Astrocyte (in vitro differentiated cells and primary cell): Measurements from ENCODE around the gene ZNF850. TPM values are rescaled to one million over a fixed set of nuclear protein-coding genes. Genes with fewer than 3 reads are reported as not detected.
"Not testable (repeated sequence)": the region's sequence is repeated elsewhere in the genome, so short reads cannot be mapped to it uniquely, and the experiment has no call there.

Experiments
- DNase-seq: peaks from one replicate; pipeline ENCODE4 v3.0.0-alpha.2; 2010; ENCODE audit warnings: low read depth
- FAIRE-seq: peaks from 2 replicates; lab custom pipeline; 2011; peaks lifted over from hg19 to GRCh38; lab: Jason Lieb, UNC
- H2AFZ ChIP-seq: 2 replicates; pipeline ENCODE4 v1.6.0; 2012; ENCODE audit warnings: low read depth, low read length, inconsistent platforms
- H3K27ac ChIP-seq: 2 replicates; pipeline ENCODE4 v1.5.1; 2011; ENCODE audit warnings: low read depth, low read length, inconsistent platforms
- H3K27me3 ChIP-seq: 2 replicates; pipeline ENCODE4 v1.6.0; 2011; ENCODE audit warnings: low read length, inconsistent platforms; ENCODE audit not compliant: insufficient read depth
- H3K36me3 ChIP-seq: 2 replicates; pipeline ENCODE4 v1.5.1; 2011; ENCODE audit warnings: low read length, inconsistent platforms; ENCODE audit not compliant: insufficient read depth
- H3K4me1 ChIP-seq: 2 replicates; pipeline ENCODE4 v1.5.1; 2011; ENCODE audit warnings: low read length, inconsistent platforms; ENCODE audit not compliant: insufficient read depth
- H3K4me2 ChIP-seq: 2 replicates; pipeline ENCODE4 v1.6.0; 2012; ENCODE audit warnings: low read length, inconsistent platforms
- H3K4me3 ChIP-seq: 2 replicates; pipeline ENCODE4 v1.5.1; 2011; ENCODE audit warnings: low read depth, mild to moderate bottlenecking, low read length, inconsistent platforms; ENCODE audit not compliant: insufficient read depth
- H3K79me2 ChIP-seq: 2 replicates; pipeline ENCODE4 v1.6.0; 2012; ENCODE audit warnings: mild to moderate bottlenecking, low read length, inconsistent platforms; ENCODE audit not compliant: insufficient read depth
- H3K9ac ChIP-seq: 2 replicates; pipeline ENCODE4 v1.6.0; 2012; ENCODE audit warnings: mild to moderate bottlenecking, low read length, inconsistent platforms
- H3K9me3 ChIP-seq: 2 replicates; pipeline ENCODE4 v1.5.1; 2012; ENCODE audit warnings: low read depth, mild to moderate bottlenecking, low read length, inconsistent platforms; ENCODE audit not compliant: insufficient read depth
- H4K20me1 ChIP-seq: 2 replicates; pipeline ENCODE4 v1.6.0; 2012; ENCODE audit warnings: low read length, inconsistent platforms; ENCODE audit not compliant: insufficient read depth
- H3K27ac Mint-ChIP-seq: one replicate; pipeline ENCODE4 v1.8.0; 2021; ENCODE audit warnings: mild to moderate bottlenecking, mixed read lengths; ENCODE audit not compliant: unreplicated experiment
- H3K27me3 Mint-ChIP-seq: one replicate; pipeline ENCODE4 v1.8.0; 2021; ENCODE audit warnings: low read depth, mixed read lengths; ENCODE audit not compliant: unreplicated experiment
- H3K36me3 Mint-ChIP-seq: one replicate; pipeline ENCODE4 v1.8.0; 2021; ENCODE audit warnings: low read depth, mixed read lengths; ENCODE audit not compliant: unreplicated experiment
- H3K4me1 Mint-ChIP-seq: one replicate; pipeline ENCODE4 v1.8.0; 2021; ENCODE audit warnings: low read depth, mixed read lengths; ENCODE audit not compliant: unreplicated experiment
- H3K4me3 Mint-ChIP-seq: one replicate; pipeline ENCODE4 v1.8.0; 2021; ENCODE audit warnings: mild to moderate bottlenecking, moderate library complexity, mixed read lengths; ENCODE audit not compliant: unreplicated experiment
- H3K9me3 Mint-ChIP-seq: one replicate; pipeline ENCODE4 v1.8.0; 2021; ENCODE audit warnings: mild to moderate bottlenecking, mixed read lengths; ENCODE audit not compliant: unreplicated experiment
- EZH2 ChIP-seq: IDR thresholded peaks from 2 replicates; pipeline ENCODE4 v1.6.1; 2012; ENCODE audit warnings: mild to moderate bottlenecking, low read length, inconsistent platforms; ENCODE audit not compliant: insufficient read depth
- total RNA-seq: library from RNA; stranded (reverse); gene quantifications from 2 replicates; pipeline ENCODE4 v1.2.1, GENCODE V29; 2021
- TF ChIP-seq, protein P1 (sequence below): IDR thresholded peaks from 2 replicates; pipeline ENCODE4 v1.5.1; 2011; ENCODE audit warnings: low read depth, mild to moderate bottlenecking, inconsistent platforms, low read length, moderate library complexity; ENCODE audit not compliant: insufficient read depth

Gene ZNF850
- total RNA-seq, 1 donor from 2014 or later: 6.6 TPM

DNA sequence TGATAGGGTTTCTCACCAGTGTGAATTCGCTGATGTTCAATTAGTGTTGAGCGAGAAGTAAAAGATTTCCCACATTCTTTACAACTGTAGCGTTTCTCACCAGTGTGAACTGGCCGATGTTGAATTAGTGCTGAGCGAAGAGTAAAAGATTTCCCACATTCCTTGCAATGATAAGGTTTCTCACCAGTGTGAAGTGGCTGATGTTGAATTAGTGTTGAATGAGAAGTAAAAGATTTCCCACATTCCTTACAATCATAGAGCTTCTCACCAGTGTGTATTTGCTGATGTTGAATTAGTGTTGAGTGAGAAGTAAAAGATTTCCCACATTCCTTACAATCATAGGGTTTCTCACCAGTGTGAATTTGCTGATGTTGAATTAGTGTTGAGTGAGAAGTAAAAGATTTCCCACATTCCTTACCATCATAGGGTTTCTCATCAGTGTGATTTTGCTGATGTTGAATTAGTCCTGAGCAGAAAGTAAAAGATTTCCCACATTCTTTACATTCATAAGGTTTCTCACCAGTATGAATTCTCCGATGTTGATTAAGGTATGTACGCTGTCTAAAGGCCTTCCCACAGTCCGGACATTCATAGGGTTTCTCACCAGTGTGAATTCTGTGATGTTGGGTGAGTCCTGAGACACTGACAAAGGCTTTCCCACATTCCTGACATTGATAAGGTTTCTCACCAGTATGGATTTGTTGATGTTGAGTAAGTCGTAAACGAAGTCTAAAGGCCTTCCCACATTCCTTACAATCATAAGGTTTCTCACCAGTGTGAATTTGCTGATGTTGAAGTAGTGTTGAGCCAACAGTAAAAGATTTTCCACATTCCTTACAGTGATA is 24.0 kb downstream of the ZNF850 start:
- peak overlapping the region; percentile 20 for H3K4me3 ChIP-seq
- no peak overlapping the region for H3K4me2 ChIP-seq
- no peak for DNase-seq
- no peaks in the 10 kb centered on the region for H3K27me3 ChIP-seq
- Mint-ChIP-seq H3K36me3 (peaks cover 88% of the 10 kb centered on the region), H3K4me1 (no peaks in the 10 kb centered on the region), H3K27ac (no peak overlapping the region), H3K4me3 (no peak overlapping the region), H3K9me3 (peaks cover 88% of the 10 kb centered on the region), H3K27me3 (no peaks in the 10 kb centered on the region)
- no peak overlapping the region for H2AFZ ChIP-seq
- H3K9me3 ChIP-seq: peaks cover 75% of the 10 kb centered on the region
- H3K27ac ChIP-seq: no peak overlapping the region
- TF ChIP-seq, protein P1, sequence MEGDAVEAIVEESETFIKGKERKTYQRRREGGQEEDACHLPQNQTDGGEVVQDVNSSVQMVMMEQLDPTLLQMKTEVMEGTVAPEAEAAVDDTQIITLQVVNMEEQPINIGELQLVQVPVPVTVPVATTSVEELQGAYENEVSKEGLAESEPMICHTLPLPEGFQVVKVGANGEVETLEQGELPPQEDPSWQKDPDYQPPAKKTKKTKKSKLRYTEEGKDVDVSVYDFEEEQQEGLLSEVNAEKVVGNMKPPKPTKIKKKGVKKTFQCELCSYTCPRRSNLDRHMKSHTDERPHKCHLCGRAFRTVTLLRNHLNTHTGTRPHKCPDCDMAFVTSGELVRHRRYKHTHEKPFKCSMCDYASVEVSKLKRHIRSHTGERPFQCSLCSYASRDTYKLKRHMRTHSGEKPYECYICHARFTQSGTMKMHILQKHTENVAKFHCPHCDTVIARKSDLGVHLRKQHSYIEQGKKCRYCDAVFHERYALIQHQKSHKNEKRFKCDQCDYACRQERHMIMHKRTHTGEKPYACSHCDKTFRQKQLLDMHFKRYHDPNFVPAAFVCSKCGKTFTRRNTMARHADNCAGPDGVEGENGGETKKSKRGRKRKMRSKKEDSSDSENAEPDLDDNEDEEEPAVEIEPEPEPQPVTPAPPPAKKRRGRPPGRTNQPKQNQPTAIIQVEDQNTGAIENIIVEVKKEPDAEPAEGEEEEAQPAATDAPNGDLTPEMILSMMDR: no peak
- TF ChIP-seq EZH2: no peak
- no peaks in the 10 kb centered on the region for H3K79me2 ChIP-seq
- FAIRE-seq: peak; percentile 56
- no peaks in the 10 kb centered on the region for H4K20me1 ChIP-seq
- H3K36me3 ChIP-seq: peaks cover 62% of the 10 kb centered on the region
- H3K9ac ChIP-seq: no peak overlapping the region
- H3K4me1 ChIP-seq: no peaks in the 10 kb centered on the region

DNA sequence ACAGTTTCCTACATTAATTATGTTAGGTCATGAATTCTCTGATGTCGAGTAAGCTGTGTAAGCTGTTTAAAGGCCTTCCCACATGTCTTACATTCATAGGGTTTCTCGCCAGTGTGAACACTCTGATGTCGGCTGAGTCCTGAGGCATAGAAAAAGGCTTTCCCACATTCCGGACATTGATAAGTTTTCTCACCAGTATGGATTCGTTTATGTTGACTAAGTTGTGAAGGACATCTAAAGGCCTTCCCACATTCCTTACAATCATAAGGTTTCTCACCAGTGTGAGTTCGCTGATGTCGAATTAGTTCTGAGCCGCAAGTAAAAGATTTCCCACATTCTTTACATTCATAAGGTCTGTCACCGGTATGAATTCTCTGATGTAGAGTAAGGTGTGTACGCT is 24.9 kb downstream of the ZNF850 start:
- no peak for TF ChIP-seq EZH2
- TF ChIP-seq, protein P1: no peak
- Mint-ChIP-seq H3K4me1 (no peaks in the 10 kb centered on the region), H3K27me3 (no peaks in the 10 kb centered on the region), H3K4me3 (no peak overlapping the region), H3K27ac (no peak overlapping the region), H3K36me3 (peaks cover 85% of the 10 kb centered on the region), H3K9me3 (peaks cover 90% of the 10 kb centered on the region)
- peak overlapping the region; percentile 20 for H3K4me3 ChIP-seq
- H3K27ac ChIP-seq: no peak overlapping the region
- H3K4me1 ChIP-seq: no peaks in the 10 kb centered on the region
- no peak overlapping the region for H2AFZ ChIP-seq
- no peak for FAIRE-seq
- no peaks in the 10 kb centered on the region for H3K79me2 ChIP-seq
- H3K9ac ChIP-seq: no peak overlapping the region
- H3K27me3 ChIP-seq: no peaks in the 10 kb centered on the region
- no peak overlapping the region for H3K4me2 ChIP-seq
- no peaks in the 10 kb centered on the region for H4K20me1 ChIP-seq
- H3K36me3 ChIP-seq: peaks cover 57% of the 10 kb centered on the region
- no peak for DNase-seq
- peaks cover 75% of the 10 kb centered on the region for H3K9me3 ChIP-seq

DNA sequence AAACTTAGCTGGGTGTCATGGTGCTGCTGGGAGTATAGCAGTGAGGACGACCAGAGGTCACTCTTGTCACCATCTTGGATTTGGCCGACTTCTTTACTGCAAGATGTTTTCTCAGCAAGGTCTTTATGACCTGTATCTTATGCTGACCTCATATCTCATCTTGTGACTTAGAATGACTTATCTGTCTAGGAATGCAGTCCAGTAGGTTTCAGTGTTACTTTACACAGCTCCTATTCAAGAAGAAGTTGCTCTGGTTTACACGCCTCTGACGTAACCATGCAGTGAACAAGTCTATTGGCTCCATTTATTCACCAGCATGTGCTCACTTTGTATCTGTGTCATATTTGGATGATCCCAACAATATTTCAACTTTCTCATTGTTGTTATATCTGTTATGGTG is 26.7 kb downstream of the ZNF850 start:
- H3K4me2 ChIP-seq: no peak overlapping the region
- no peaks in the 10 kb centered on the region for H3K4me1 Mint-ChIP-seq
- no peaks in the 10 kb centered on the region for H4K20me1 ChIP-seq
- H3K27me3 Mint-ChIP-seq: no peaks in the 10 kb centered on the region
- H3K27ac Mint-ChIP-seq: no peak overlapping the region
- no peak overlapping the region for H3K4me3 Mint-ChIP-seq
- TF ChIP-seq, protein P1: no peak
- no peak for TF ChIP-seq EZH2
- no peak overlapping the region for H3K27ac ChIP-seq
- peaks cover 72% of the 10 kb centered on the region for H3K36me3 Mint-ChIP-seq
- H3K4me3 ChIP-seq: no peak overlapping the region
- H3K9me3 Mint-ChIP-seq: peaks cover 81% of the 10 kb centered on the region
- H3K27me3 ChIP-seq: no peaks in the 10 kb centered on the region
- H3K79me2 ChIP-seq: no peaks in the 10 kb centered on the region
- no peak overlapping the region for H3K9ac ChIP-seq
- H3K36me3 ChIP-seq: peaks cover 47% of the 10 kb centered on the region
- no peaks in the 10 kb centered on the region for H3K4me1 ChIP-seq
- FAIRE-seq: no peak
- no peak overlapping the region for H2AFZ ChIP-seq
- DNase-seq: no peak
- peaks cover 71% of the 10 kb centered on the region for H3K9me3 ChIP-seq

DNA sequence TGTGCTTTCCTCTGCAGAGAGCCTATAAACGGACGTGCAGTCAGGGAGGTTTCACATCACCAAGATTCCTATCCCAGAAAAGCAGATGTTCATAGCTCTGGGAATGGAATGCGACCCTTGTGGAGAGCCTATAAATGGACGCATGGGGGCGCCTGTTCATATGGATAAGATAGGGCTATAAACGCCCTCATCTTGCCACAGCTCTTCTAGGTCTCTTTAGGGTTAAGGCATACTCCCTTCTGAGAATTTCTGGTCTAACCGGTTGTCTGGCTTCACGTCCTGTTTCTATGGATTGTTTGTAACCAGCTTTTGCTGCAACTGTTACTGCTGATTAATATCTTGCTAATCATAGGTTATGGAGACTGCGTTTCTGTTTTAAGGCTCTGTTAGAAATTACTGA is 36.4 kb downstream of the ZNF850 start:
- not testable (repeated sequence) for H3K9ac ChIP-seq, H3K4me3 ChIP-seq, H3K27me3 ChIP-seq, H3K36me3 ChIP-seq, H3K4me1 Mint-ChIP-seq, H3K4me3 Mint-ChIP-seq, H3K4me2 ChIP-seq, H3K27ac ChIP-seq, H3K27ac Mint-ChIP-seq, H4K20me1 ChIP-seq, H2AFZ ChIP-seq, H3K79me2 ChIP-seq, FAIRE-seq, DNase-seq, H3K4me1 ChIP-seq, H3K27me3 Mint-ChIP-seq
- peaks cover 56% of the 10 kb centered on the region for H3K9me3 Mint-ChIP-seq
- H3K9me3 ChIP-seq: peaks cover 20% of the 10 kb centered on the region
- peaks cover 47% of the 10 kb centered on the region for H3K36me3 Mint-ChIP-seq
